ENCODE results near the gene CRYGB.

The CRYGB gene, protein sequence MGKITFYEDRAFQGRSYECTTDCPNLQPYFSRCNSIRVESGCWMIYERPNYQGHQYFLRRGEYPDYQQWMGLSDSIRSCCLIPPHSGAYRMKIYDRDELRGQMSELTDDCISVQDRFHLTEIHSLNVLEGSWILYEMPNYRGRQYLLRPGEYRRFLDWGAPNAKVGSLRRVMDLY

DNA sequence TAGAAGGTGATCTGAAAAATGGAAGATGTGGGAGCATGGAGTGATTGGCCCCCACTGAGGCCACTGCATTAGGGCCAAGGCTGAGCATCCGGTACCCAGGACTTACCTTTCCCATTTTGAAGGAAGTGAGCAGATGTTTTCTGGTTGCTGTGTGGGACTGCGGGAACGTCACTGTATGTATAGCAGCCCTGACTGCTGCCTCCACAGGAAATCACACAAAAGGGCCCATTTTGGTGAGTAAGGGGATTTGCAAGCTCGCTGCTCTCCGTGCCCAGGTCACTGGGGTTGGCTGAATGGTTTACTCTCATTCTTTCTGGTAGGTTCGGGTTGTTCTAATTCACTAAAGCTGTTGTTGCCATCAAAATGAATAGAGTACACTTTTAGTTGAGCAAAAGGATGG is at the start of gene CRYGB:
Gene CRYGB, minus strand, starts transcription at position 153 of the 400 bp plus-strand sequence. Its CDS starts 38 bp downstream, at position 115.
- no peak for DNase-seq (ENCODE audit: low read depth)

DNA sequence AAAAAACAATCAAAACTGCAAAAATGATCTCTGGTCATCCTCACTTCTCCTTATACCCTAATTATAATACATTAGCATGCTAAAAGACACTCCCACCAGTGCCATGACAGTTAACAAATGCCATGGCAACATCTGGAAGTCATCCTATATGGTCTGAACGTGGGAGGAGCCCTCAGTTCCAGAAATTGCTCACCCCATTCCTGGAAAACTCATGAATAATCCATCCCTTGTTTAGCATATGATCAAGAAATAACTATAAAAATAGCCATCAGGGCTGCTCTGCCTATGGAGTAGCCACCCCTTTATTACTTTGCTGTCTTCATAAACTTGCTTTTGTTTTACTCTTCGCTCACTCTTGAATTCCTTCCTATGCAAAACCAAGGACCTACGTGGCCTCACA is 49.6 kb upstream of the CRYGB start:
- no peak for DNase-seq (ENCODE audit: low read depth)

DNA sequence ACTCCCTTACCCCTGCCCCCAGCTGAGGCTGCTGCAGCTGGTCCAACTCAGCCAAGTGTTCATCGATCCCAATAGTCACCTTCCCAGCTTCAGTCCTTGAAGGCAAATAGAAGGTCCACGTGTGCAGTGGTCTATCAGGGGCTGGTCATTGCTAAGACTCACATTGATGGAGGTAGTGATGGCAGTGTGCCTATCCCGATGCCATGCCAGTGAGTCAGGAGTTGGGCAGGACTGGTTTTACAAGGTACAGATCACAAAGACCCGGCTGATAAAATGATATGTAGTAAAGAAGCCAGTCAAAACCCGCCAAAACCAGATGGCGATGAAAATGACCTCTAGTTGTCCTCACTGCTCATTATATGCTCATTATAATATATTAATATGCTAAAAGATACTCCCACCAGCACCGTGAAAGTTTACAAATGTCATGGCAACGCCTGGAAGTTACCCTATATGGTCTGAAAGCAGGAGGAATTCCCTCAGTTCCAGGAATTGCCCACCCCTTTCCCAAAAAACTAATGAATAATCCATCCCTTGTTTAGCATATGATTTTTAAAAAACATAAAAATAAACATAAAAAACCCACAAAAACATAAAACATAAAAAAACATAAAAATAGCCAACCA is 46.8 kb upstream of the CRYGB start:
- no peak for DNase-seq (ENCODE audit: low read depth)

DNA sequence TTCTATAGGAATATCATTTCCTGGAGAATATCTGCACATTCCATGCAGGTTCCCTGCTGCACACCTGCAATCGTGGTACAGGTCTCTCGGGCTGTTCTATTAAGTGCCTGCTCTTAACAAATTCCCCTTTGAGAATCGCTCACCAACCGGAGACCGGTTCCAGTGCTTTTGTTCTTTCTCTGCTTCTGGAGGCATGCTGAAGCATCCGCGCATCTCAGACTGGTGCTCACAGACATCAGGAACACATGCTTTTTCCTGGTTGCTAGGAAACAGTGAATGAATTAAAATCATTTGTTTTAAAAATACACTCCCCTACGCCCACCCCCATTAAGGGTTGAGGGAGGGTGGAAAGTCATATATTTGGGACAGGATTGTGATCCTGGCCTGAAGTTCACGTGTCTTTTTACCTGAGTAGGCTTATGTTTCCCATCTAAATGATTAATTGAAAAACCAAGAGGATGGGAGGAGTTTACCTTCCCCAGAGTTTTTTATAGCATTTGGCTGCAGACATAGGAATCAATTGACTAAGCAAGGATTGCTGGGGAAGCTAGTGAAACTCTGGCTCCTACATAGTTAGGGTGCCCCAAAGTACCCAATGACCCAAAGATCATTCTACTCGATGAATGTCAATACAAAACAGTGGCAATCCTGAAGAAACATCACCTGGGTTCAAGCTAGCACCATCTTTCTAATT is 44.0 kb upstream of the CRYGB start, which contains the start of gene C2orf80:
Gene C2orf80, minus strand, starts transcription at position 221 of the 694 bp plus-strand sequence. CDS start 3,044 bp downstream, outside the sequence.
- no peak for DNase-seq (ENCODE audit: low read depth)

DNA sequence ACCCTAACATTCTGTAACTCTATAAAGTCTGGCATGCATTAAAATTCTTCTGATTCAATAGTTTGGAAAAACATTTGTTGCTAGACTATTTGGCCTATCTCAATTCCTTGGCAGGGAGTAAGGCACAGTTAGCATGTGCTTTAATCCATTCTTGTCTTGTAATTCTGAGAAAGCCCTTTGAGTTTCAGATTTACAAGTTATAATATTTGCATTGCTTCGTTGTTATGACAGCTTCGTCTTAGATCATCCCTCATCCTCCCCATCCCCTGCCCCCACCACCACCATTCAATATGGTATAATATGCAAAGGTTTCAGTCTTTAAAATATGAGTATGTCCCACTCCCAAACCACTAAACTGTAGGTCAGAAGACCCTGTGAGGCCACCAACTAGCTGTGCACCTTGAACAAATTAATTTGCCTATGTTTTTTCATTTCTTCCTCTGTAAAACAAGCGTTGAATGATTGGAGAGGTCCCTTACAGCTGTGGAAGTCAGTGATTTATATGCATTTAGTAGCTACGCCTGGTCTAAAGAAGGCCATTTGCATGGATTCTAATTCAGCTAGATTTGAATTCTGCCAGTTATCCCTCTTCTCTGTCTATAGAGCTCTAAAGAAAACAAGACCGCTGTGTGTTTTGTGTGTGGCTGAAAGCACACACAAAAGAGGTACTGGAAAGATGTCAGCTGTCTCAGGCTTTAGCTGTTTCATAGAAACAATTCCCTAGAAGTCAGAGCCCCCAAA is 43.3 kb upstream of the CRYGB start:
- no peak for DNase-seq (ENCODE audit: low read depth)

DNA sequence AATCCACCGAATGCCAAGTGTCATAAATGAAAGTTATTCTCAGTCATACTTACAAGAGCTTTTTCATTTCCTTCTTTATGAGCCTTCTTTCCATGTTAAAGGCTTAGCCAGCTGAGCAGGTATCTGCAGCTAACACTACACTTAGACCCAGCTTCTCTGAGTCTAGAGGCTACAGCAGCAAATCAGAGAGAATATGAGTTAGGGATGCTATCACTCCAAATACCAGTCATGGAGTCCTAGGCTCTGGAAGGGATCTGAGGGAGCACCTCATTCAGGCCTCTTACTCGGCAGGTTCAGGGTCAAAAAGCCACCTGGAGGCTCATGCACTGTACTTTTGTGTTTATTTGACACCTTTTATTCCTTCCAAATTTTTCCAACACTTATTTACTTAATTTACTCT is 40.9 kb upstream of the CRYGB start:
- DNase-seq (ENCODE audit: low read depth) = no peak

DNA sequence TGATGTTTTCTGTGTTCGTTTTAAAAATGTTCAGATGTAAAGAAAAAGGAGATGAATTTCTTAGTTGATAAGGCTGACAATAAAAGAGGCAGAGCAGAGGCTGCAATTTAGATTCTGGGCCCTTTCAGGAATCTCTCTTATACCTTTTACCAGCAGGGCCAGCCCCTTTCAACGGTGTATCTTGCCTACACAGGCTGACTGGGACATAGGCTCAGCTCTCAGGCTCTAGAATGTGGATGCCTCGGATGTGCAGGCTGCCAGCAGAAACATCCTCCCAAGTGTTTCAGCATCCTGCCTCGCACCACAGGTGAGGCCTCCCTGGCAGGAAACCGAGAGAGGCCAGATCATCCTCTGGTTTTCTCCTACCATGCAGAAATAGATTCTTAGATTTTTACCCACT is 40.5 kb upstream of the CRYGB start:
- no peak for DNase-seq (ENCODE audit: low read depth)

DNA sequence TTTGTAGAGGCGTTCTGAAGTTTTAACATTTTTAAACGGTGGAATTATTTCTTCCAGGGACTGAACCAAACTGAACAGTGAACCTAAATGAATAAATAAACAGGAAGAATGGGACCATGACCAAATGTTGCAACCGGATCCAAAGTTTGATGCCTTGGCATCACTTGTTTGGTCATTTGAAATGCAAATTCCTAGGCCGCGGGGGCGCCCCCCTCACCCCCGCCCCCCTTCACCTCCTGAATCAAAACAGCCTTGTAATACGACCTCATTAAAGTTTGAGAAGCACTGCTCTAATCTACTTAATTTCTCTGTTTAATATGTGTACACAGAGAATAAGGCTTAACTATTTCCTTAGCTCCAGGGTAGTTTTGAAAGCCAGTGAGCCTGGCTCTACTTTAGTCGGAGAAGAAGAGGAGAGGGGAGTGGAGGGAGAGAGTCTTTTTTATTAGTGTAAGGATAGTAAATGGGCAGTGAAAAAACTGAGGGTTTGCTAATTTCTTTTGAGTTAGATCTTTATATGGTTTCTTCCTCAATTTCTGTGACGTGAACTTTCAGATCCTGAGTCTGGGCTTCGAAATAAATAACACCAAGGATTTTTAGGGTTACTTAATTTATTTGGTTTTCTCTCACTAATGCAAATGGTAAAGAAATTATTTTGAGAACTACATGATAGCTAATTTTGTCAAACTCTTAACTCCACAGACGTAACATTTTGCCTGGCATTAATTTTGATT is 38.2 kb upstream of the CRYGB start:
- DNase-seq (ENCODE audit: low read depth) = no peak

DNA sequence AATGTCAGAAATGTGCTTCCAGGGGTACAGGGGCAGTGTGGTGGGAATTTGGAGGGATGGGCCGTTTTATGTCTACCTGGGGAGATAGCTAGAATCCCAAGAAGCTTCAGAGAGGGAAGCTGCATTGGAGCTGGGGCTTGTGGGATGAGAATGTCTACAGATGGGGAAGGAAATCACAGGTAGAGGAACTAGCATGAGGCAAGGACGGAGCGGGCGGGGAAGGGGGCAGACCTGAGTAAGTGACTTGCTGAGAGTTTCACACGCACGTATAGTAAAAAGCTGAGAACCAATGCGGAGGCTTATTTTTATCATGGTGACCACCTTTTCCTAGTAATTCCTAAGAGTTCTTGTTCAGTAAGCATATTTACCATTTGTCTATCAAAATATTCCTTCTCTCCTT is 37.6 kb upstream of the CRYGB start:
- DNase-seq (ENCODE audit: low read depth) = no peak

DNA sequence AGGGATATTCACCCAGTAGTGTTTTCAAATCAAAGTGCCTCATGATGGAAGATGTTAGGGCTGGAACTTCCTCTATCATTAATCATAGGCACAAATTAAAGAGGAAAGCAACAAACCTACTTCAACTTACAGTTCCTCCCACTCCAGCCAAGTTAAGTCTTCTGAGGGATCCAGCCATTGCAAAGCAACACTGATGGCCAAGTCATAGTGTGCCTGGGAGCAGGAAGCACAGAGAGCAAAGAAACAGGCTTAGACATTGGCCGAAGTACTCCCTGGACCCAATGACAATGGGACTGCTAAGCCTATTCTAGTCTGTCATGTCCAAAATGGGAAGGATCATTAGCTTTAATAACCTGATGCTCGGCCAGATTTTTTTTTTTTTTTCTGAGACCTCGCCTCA is 36.9 kb upstream of the CRYGB start:
- DNase-seq (ENCODE audit: low read depth) = no peak

DNA sequence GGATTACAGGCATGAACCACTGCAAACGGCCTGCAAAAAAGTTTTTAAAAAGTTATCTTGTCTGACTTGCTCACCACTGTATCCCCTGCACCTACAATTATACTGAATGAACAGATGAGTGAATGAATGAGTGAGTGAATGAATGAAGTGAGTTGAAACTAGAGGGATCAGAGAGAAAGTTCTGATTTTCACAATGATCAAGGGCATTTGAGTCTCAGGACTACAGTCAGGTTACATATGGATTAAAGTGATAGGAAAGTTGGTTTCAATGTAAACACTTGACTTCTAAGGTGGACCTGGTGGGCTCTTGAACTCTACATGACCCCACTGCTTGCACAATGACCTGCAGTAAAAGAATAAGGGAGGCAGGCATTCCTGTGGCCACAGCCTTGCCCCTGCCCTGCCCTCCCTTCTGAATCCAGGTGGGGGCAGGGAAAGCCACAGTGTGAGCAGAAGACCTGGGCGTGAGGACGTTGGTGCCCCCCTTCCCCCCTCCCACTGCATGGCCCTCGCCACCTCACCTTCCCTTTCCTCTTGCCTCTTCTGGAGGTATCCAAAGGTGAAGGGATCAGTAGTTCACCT is 33.2 kb upstream of the CRYGB start:
- no peak for DNase-seq (ENCODE audit: low read depth)

DNA sequence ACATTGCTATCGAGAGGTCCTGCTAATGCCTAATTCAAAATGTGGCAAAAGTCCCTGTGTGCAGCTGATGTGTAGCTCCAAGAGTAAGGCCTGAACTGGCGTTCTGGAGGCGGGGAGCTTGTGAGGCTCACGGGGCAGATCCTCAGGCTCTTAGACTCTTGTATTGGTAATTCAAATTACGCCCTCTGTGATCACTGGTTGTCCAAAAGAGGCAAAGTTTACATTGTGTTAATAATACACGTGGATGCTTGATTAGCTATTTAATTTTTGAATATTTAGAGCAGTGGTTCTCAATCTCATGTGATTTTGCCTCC is 29.8 kb upstream of the CRYGB start:
- DNase-seq (ENCODE audit: low read depth) = no peak

DNA sequence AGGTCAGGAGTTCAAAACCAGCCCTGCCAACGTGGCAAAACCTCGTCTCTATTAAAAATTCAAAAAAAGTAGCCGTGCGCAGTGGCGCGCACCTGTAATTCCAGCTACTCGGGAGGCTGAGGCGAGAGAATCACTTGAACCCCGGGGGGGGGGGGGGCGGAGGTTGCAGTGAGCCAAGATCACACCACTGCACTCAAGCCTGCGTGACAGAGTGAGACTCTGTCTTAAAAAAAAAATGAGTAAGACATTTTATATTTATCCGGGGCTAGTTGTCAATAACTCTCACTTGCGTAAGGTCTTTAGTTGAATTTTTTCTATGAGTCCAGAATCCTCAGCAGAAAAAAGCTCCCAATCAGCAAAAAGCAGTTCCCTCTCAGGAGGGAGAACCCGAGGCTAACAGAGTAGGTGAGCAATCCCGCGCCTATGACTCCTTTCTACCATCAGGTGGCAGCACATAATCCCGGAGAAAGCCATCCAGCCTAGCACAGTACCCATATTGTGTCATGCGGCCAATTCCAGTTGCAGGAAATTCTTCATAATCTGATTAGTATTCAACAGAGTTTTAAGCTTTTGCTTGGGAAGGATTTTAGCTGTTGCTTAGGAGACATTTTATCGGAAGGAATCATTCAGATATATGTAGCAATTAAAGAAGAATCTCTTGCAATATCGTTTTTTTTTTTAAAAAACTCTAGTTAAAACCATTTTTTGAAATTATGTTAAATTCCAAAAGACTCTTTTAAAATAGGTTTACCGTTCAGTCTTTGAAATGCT is 29.3 kb upstream of the CRYGB start:
- peak; percentile 34 for DNase-seq (ENCODE audit: low read depth)

DNA sequence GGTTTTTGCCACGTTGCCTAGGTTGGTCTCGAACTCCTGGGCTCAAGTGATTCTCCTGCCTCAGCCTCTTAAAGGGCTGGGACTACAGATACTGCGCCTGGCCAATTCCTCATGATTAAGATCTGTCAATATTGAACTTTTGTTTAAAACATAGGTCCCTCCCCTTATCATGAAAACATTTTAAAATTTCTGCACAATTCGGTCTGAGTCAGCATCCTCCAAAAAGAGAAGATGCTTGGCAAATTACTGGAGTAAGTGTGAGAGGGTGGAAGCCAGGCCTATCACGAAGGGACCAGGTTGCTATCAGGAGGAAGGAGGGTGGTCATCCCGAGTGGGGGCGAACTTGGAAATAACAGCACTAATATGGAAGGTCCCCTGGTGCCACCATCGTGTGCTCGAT is 28.2 kb upstream of the CRYGB start:
- DNase-seq (ENCODE audit: low read depth) = no peak

DNA sequence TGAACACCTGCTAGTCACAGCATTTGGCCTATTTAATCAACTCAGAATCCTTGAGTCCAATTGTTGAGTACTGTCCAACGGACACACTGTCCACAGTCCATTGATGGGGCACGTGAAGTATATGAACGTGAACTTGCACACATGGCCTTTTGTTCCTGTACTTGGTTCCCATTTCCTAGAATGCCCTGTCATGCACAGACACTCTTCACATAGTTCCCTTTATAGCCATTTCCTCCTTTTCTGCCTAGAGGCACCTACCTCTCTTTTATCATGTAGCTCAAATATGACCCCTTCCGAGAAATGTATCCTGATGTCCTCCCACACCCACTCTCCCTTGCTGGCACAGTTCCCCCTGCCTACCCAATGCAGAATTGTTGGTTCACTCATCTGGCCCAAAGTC is 26.2 kb upstream of the CRYGB start:
- no peak for DNase-seq (ENCODE audit: low read depth)

DNA sequence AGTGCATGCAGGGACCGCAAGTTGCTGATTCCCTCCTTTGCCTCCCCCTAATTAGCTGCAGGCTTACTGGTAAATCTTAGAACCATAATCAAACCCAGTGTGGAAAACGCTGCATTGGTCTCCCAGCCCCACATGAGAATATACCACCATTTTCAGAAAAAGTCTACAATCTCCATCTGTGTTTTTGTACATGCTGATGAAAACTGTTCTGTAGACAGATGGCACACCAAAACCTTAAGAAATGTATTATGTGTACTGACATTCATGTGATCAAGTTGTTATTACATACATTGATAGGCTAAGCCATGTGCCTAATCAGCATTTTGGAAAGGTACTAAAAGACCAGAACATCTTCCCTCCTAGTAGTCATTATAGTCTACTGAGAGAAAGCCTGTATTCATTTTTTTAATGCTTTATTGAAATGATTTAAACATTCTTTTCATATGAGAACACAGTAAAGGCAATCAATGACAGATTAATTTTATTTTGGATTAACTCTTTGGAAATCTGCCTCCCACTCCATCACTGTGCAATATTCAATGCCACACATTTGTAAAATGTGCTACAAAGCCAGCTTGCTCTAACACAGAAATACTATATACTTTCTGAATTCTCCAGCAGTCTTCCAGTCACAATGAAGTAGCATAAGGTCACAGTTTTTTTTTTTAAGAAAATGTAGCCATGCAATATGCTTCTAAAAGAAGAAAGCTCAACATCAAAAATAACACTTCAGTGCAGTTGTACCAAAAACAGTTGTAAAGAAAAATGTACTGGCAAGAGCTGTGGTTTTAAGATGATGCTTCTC is 19.2 kb upstream of the CRYGB start:
- DNase-seq (ENCODE audit: low read depth) = no peak

DNA sequence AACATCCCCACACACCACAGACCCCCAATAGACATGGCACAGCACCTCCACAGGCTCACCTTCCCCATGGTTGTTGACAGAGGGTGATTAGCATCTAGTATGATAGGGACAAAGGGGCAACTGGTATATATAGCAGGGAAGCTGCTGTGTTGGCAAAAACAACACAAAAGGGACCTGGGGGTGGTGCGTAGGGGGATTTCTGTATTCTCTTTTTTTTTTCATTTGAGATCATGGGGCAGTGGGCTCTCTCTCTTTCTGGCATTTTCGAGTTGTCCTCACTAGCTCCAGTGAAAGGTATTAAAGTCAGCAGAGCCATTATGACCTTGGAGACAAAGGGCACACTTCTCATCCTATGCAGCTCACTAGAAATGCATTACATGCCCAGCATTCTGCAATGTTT is 17.5 kb upstream of the CRYGB start, which contains the start of gene CRYGA:
Gene CRYGA, minus strand, starts transcription at position 101 of the 400 bp plus-strand sequence. Its CDS starts 33 bp downstream, at position 68.
- no peak for DNase-seq (ENCODE audit: low read depth)

DNA sequence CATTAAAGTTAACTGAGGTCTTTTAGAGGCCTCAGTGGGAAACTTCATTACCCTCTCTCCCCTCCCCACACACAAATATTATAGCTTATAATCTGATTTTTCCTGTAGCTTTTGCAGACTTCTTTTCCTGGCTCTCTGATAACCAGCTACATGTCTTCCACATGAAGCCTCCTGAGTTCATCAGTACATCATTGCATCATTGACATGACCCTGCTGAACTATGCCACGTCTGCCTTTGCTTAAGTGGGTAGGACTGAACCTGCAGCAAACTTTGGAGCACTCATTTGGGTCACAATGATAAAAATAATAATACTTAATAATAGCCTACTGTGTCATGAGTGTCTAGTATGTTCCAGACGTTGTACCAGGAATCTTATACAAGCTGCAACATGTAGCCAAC is 10.5 kb upstream of the CRYGB start:
- no peak for DNase-seq (ENCODE audit: low read depth)

DNA sequence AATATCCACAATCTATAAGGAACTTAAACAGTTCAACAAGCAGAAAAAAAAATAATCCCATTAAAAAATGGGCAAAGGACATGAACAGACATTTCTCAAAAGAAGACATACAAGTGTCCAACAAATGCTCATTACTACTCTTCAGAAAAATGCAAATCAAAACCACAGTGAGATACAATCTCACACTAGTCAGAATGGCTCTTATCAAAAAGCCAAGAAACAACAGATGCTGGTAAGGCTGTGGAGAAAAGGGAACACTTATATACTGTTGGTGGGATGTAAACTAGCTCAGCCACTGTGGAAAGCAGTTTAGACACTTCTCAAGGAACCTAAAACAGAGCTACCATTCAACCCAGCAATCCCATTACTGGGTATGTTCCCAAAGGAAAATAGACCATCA is 7.2 kb upstream of the CRYGB start:
- no peak for DNase-seq (ENCODE audit: low read depth)

DNA sequence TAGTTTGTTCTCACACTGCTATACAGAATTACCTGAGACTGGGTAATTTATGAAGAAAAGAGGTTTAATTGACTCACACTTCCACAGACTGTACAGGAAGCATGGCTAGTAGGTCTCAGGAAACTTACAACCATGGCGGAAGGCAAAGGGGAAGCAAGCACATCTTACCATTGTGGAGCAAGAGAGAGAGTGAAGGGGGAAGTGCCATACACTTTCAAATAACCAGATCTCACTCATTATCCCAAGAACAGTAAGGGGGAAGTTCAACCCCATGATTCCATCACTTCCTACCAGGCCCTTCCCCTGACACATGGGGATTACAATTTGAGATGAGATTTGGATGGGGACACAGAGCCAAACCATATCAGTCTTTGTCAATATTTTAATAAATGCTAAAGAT is 5.0 kb upstream of the CRYGB start:
- DNase-seq (ENCODE audit: low read depth) = no peak
